T-helper 9 cell (primary cell): ENCODE data around the gene CCDC170.

ENCODE experiments used
- DNase-seq: peaks from one replicate; pipeline ENCODE4 v3.0.0-alpha.2; 2020

CCDC170 gene

GRCh38 chr6:151549790-151550189 lies 56.0 kb downstream of the CCDC170 start:
- no peak for DNase-seq

- DNase-seq: no peak
These were observed 56.8 kb downstream of the CCDC170 start for GRCh38 chr6:151550618-151551017.

- no peak for DNase-seq
These were observed 57.5 kb downstream of the CCDC170 start for GRCh38 chr6:151551223-151551857.

- no peak for DNase-seq
These were observed 59.8 kb downstream of the CCDC170 start for GRCh38 chr6:151553416-151554165.

- no peak for DNase-seq
These were observed 67.4 kb downstream of the CCDC170 start for GRCh38 chr6:151561238-151561637.

GRCh38 chr6:151564654-151565053 lies 70.8 kb downstream of the CCDC170 start:
- DNase-seq: no peak

GRCh38 chr6:151565940-151566339 lies 72.1 kb downstream of the CCDC170 start:
- no peak for DNase-seq

- DNase-seq: no peak
These were observed 72.7 kb downstream of the CCDC170 start for GRCh38 chr6:151566557-151566956.

- DNase-seq: no peak
These were observed 82.8 kb downstream of the CCDC170 start for GRCh38 chr6:151576633-151577032.

GRCh38 chr6:151577257-151577656 lies 83.4 kb downstream of the CCDC170 start:
- no peak for DNase-seq

GRCh38 chr6:151585741-151586140 lies 91.9 kb downstream of the CCDC170 start:
- no peak for DNase-seq

GRCh38 chr6:151589667-151590066 lies 95.8 kb downstream of the CCDC170 start:
- DNase-seq: no peak

- no peak for DNase-seq
These were observed 96.9 kb downstream of the CCDC170 start for GRCh38 chr6:151590742-151591141.

- no peak for DNase-seq
These were observed 98.8 kb downstream of the CCDC170 start for GRCh38 chr6:151592449-151593159.

- no peak for DNase-seq
These were observed 115.5 kb downstream of the CCDC170 start for GRCh38 chr6:151609146-151609902.

GRCh38 chr6:151610326-151610725 lies 116.5 kb downstream of the CCDC170 start:
- DNase-seq: no peak

GRCh38 chr6:151614630-151615029 lies 120.8 kb downstream of the CCDC170 start:
- DNase-seq: no peak

- DNase-seq: no peak
These were observed 122.3 kb downstream of the CCDC170 start for GRCh38 chr6:151616091-151616513.

GRCh38 chr6:151616600-151616999 lies 122.8 kb downstream of the CCDC170 start:
- no peak for DNase-seq

- DNase-seq: no peak
These were observed 123.7 kb downstream of the CCDC170 start for GRCh38 chr6:151617539-151617938.

GRCh38 chr6:151618717-151619116 lies 124.9 kb downstream of the CCDC170 start:
- DNase-seq: no peak

- DNase-seq: no peak
These were observed 126.4 kb downstream of the CCDC170 start for GRCh38 chr6:151620179-151620578.

GRCh38 chr6:151624071-151624470 lies 130.3 kb downstream of the CCDC170 start:
- DNase-seq: no peak
